HFFc6 (cell line): ENCODE data around the gene CKAP4. TPM values are rescaled to one million over a fixed set of nuclear protein-coding genes. Genes with fewer than 3 reads are reported as not detected.

Experiments
- DNase-seq: peaks from one replicate; pipeline ENCODE4 v3.0.0-alpha.2; 2018
- H3K27ac Mint-ChIP-seq: 2 replicates; pipeline ENCODE4 v1.8.0; 2020; ENCODE audit warnings: mild to moderate bottlenecking, mixed read lengths
- H3K27me3 Mint-ChIP-seq: 2 replicates; pipeline ENCODE4 v1.8.0; 2021; ENCODE audit warnings: mild to moderate bottlenecking, moderate library complexity, mixed read lengths; ENCODE audit not compliant: insufficient read depth
- H3K36me3 Mint-ChIP-seq: 2 replicates; pipeline ENCODE4 v1.8.0; 2021; ENCODE audit warnings: low read depth, mixed read lengths
- H3K4me1 Mint-ChIP-seq: 2 replicates; pipeline ENCODE4 v1.8.0; 2020; ENCODE audit warnings: low read depth, mixed read lengths
- H3K4me3 Mint-ChIP-seq: 2 replicates; pipeline ENCODE4 v1.8.0; 2020; ENCODE audit warnings: mild to moderate bottlenecking, moderate library complexity, mixed read lengths
- H3K9me3 Mint-ChIP-seq: 2 replicates; pipeline ENCODE4 v1.8.0; 2020; ENCODE audit warnings: mild to moderate bottlenecking, mixed read lengths
- CTCF ChIP-seq: fragments of 200-600 bp; sonication (generic); IDR thresholded peaks from 2 replicates; pipeline ENCODE4 v1.5.0; 2021; ENCODE audit warnings: antibody characterized with exemption, mild to moderate bottlenecking
- total RNA-seq, 6 experiments: library from RNA; stranded (reverse); fragmentation: NEBNext Ultra II Directional; extraction: Animal tissue kit (Norgen Biotek cat#: 25700); gene quantifications; 2 replicates in 1 of 6; 3 replicates in 5 of 6; pipeline ENCODE4 v1.2.3, GENCODE V29; 2021

The CKAP4 gene
- total RNA-seq, 6 experiments from 2014 or later = 521 to 616 (median 544) TPM

DNA sequence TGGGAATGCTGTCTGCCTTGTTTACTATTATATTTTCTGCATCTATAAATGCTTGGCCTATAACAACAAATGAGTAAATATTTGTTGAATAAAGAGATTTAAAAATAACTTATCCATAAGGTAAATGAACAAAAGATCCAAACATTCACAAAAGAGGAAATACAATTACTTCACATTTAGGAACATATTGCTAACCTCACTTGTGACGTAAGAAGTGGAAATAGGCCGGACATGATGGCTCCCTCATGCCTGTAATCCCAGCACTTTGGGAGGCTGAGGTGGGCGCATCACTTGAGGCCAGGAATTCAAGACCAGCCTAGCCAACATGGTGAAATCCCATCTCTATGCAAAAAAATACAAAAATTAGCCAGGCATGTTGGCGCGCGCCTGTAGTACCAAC lies 25.7 kb upstream of the CKAP4 start:
- Mint-ChIP-seq H3K27me3 (peaks cover 8% of the 10 kb centered on the region), H3K27ac (no peak overlapping the region), H3K9me3 (no peaks in the 10 kb centered on the region), H3K36me3 (no peaks in the 10 kb centered on the region), H3K4me3 (no peak overlapping the region), H3K4me1 (no peaks in the 10 kb centered on the region)
- no peak for TF ChIP-seq CTCF
- no peak for DNase-seq

DNA sequence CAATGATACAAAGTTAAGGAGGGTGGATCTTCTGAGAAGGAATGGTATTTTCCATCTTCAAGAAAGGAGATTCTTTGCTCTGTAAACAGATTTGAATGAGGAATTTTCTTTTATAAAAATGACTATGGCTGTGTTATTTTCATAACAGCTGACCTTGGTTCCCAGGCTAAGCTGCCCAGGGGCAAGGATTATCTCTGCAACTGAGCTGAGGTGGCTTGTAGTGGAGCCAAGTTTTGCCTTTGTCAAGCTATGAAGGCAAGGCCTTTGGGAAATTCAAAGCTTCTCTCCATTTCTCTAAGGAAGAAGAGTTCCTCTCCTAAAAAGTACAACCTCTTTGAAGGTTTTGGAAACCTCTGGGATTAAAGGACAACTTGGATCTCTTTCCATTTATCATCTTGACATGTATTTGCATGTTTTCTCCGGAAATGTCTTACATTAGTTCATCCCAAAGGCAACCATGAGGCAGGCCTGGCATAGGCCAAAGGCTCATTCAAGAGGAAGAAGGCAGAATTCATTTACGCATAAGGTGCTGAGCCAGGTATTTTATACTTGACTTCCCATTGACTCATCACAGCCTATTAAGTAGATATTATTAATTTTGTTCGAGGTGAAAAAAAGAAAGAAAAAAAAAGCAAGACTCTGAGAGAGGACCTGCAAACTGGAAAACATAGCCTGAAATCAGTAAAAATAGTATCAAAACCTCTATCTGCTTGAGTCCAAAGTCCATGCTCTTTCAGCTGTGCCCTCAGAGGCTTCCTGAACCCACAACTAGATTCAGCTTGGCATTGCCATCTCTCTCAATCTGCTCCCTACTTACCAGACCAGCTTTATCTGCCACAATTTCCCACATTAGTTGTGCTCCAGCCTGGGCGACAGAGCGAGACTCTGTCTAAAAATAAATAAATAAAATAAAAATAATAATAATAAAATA lies 24.0 kb upstream of the CKAP4 start:
- Mint-ChIP-seq H3K27me3 (peaks cover 9% of the 10 kb centered on the region), H3K27ac (no peak overlapping the region), H3K4me3 (no peak overlapping the region), H3K36me3 (no peaks in the 10 kb centered on the region), H3K4me1 (no peaks in the 10 kb centered on the region), H3K9me3 (no peaks in the 10 kb centered on the region)
- TF ChIP-seq CTCF = no peak
- DNase-seq = no peak

GRCh38 chr12:106269150-106269771 lies 21.4 kb upstream of the CKAP4 start:
- Mint-ChIP-seq H3K4me3 (no peak overlapping the region), H3K36me3 (no peaks in the 10 kb centered on the region), H3K27me3 (peaks cover 12% of the 10 kb centered on the region), H3K9me3 (no peaks in the 10 kb centered on the region), H3K27ac (no peak overlapping the region), H3K4me1 (no peaks in the 10 kb centered on the region)
- TF ChIP-seq CTCF = no peak
- no peak for DNase-seq

DNA sequence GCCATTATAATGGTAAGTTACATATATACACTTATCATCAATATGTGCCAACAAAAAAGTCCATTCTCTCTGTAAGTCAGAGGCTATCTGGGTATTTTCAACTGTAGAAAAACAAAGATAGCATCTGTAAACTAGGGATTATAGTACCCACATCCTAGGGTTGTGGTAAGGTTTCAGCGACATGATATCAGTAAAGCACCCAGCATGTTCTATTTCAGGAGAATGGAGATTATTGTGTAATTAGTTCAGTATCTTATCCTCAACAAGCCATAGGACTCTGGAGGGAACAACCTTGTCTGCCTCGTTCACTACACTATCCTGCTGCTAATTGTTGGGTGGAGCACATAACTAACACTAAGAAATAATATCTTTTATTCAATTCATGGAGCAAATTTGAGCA lies 19.7 kb upstream of the CKAP4 start:
- DNase-seq = no peak
- no peak overlapping the region for H3K4me3 Mint-ChIP-seq
- TF ChIP-seq CTCF = no peak
- no peaks in the 10 kb centered on the region for H3K9me3 Mint-ChIP-seq
- no peaks in the 10 kb centered on the region for H3K36me3 Mint-ChIP-seq
- H3K4me1 Mint-ChIP-seq = no peaks in the 10 kb centered on the region
- H3K27ac Mint-ChIP-seq = no peak overlapping the region
- H3K27me3 Mint-ChIP-seq = peaks cover 12% of the 10 kb centered on the region

- peaks cover 4% of the 10 kb centered on the region for H3K27me3 Mint-ChIP-seq
- no peaks in the 10 kb centered on the region for H3K36me3 Mint-ChIP-seq
- TF ChIP-seq CTCF = no peak
- no peaks in the 10 kb centered on the region for H3K4me1 Mint-ChIP-seq
- H3K27ac Mint-ChIP-seq = no peak overlapping the region
- H3K9me3 Mint-ChIP-seq = no peaks in the 10 kb centered on the region
- no peak for DNase-seq
- H3K4me3 Mint-ChIP-seq = no peak overlapping the region
These were observed 17.3 kb upstream of the CKAP4 start for GRCh38 chr12:106265116-106265515.
